Motor neuron (in vitro differentiated cells): ENCODE measurements around the gene LAMB3. TPM values are rescaled to one million over a fixed set of nuclear protein-coding genes. Genes with fewer than 3 reads are reported as not detected.

Experiments
- ATAC-seq, 8 experiments: fragments of 200-7000 bp; cut with Tn5 transposase; replicated peaks in 6 of 8; 2 replicates each; pipeline ENCODE4 v1.8.0; 2021; ENCODE audit warnings: mild to moderate bottlenecking in 8 of 8, moderate library complexity in 8 of 8
- H3K27ac ChIP-seq, 2 donors: fragments of 250-450 bp; sonication (Bioruptor Pico); 2 replicates each; pipeline ENCODE4 v1.9.0; 2021; ENCODE audit warnings: antibody characterized with exemption in 2 of 2, mild to moderate bottlenecking in 2 of 2, moderate library complexity in 1 of 2
- H3K4me1 ChIP-seq, 2 donors: fragments of 250-450 bp; sonication (Bioruptor Pico); replicated peaks in 1 of 2; 2 replicates each; pipeline ENCODE4 v1.6.1; 2021; ENCODE audit warnings: antibody characterized with exemption in 2 of 2, mild to moderate bottlenecking in 2 of 2, moderate library complexity in 1 of 2
- H3K4me3 ChIP-seq, 5 donors: fragments of 250-450 bp; sonication (Bioruptor Pico); 2 replicates each; pipeline ENCODE4 v1.9.0; 2021; ENCODE audit warnings: antibody characterized with exemption in 5 of 5, mild to moderate bottlenecking in 5 of 5, moderate library complexity in 4 of 5
- WGBS, 10 experiments: fragments of 450-650 bp; shearing (Covaris generic); methylation state at CpG; one replicate each; pipeline ENCODE4 v1.0.0; 2022; 5-methylcytosine and 5-hydroxymethylcytosine counted together
- in situ Hi-C, 9 experiments: fragments of 400-800 bp; cut with MboI; loops; one replicate each; pipeline ENCODE4 v1.15.0; 2021; ENCODE audit warnings: low sequenced_read_pairs in 9 of 9, low pct_unique_long_range_greater_than_20kb in 2 of 9; ENCODE audit not compliant: unreplicated experiment in 9 of 9
- total RNA-seq, 8 experiments: library from RNA; unstranded; fragments of 300-600 nt; gene quantifications; 2 replicates each; pipeline versions ENCODE4 v1.2.3 to v1.2.4, GENCODE V29; 2022

The LAMB3 gene
- total RNA-seq, 8 experiments from 2014 or later: 0.13 to 51.2 (median 1.0) TPM

DNA sequence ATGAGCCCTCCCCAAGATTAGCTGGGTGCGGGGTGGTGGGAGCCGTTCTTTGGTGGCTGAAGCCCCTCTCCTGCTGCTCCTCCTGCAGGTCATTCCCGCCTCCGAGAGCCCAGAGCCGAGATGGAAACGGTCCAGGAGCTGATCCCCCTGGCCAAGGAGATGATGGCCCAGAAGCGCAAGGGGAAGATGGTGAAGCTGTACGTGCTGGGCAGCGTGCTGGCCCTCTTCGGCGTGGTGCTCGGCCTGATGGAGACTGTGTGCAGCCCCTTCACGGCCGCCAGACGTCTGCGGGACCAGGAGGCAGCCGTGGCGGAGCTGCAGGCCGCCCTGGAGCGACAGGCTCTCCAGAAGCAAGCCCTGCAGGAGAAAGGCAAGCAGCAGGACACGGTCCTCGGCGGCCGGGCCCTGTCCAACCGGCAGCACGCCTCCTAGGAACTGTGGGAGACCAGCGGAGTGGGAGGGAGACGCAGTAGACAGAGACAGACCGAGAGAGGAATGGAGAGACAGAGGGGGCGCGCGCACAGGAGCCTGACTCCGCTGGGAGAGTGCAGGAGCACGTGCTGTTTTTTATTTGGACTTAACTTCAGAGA is 23.4 kb upstream of the LAMB3 start:
- in situ Hi-C loops: loop anchor here in 3 of 9 experiments (25.0 kb wide), 1 partner anchor 88 kb away; the partner anchor contains the start of gene CAMK1G (in 3 of the 3)
- 0 to 16% (median 9%) methylated on average over 1 to 14 of the region's 34 CpGs; no CpG with 5 or more reads in 7 of the 10 experiments for WGBS, 10 experiments
- Histone ChIP-seq H3K4me3 (peak overlapping the region; percentile 26 to 53 (median 45)), H3K27ac (peak overlapping the region; percentile 59 to 64), H3K4me1 (peaks cover 32 to 36% of the 10 kb centered on the region in 2 donors)
- peak in 7 of 8 experiments; percentile 35 to 73 (median 54) for ATAC-seq

GRCh38 chr1:209674957-209675564 is 22.8 kb upstream of the LAMB3 start, which contains the start of gene G0S2:
Gene G0S2 (plus strand): TSS chr1:209675412. CDS start chr1:209675685, 273 bp downstream.
- Histone ChIP-seq H3K4me1 (peaks cover 32 to 36% of the 10 kb centered on the region in 2 donors), H3K4me3 (peak within 1 kb of the TSS; percentile 26 to 53 (median 45)), H3K27ac (peak within 1 kb of the TSS; percentile 59 to 64)
- ATAC-seq: peak; percentile 74 to 94 (median 88)
- 0 to 14% (median 10%) methylated on average over 1 to 26 of the region's 47 CpGs; no CpG with 5 or more reads in 3 of the 10 experiments for WGBS, 10 experiments
- in situ Hi-C loops: loop anchor here in 3 of 9 experiments (25.0 kb wide), 1 partner anchor 88 kb away; the partner anchor contains the start of gene CAMK1G (in 3 of the 3)

DNA sequence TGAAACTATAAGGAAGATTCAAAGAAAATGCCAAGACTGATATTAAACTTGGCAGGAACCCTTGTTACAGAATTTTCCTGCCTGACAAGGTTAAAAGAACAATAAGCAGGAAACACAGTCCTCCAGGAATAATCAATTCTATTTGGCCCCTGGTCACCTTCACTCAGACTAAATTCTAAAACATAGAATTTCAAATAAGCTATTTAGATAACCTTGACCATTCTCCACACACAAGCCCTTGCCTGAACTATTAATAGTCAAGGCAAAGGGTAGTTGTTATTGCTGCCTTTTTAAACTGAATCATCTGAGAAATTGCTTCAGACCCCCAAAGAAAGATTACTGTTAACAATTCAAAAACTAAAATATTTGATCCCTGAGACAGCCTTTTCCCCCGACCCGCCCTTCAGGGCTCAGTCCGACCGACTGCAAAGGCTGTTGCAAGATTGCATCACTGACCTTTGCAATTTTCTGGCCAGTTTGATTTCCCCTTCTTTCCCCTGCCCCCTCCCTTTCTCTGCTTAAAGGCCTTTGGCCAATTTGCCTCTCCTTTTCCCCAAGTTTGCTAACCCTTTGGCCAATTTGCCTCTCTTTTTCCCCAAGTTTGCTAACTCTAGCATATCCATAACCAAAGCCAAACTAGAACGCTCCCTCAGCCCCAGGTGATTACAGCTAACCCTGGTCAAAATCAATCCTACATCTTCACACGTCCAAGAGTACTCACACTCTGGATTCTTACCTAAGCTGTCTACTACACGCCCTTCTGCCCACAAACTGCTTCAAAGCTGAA is 21.6 kb upstream of the LAMB3 start:
- peaks cover 32 to 36% of the 10 kb centered on the region in 2 donors for H3K4me1 ChIP-seq
- in situ Hi-C loops: no loop called here
- peak overlapping the region in 1 of 2 donors; percentile 64 for H3K27ac ChIP-seq
- WGBS, 10 experiments: 50 to 85% (median 76%) methylated on average over 1 to 7 of the region's 7 CpGs; no CpG with 5 or more reads in 2 of the 10 experiments
- ATAC-seq: no peak
- peak overlapping the region in 1 of 5 donors; percentile 53 for H3K4me3 ChIP-seq

DNA sequence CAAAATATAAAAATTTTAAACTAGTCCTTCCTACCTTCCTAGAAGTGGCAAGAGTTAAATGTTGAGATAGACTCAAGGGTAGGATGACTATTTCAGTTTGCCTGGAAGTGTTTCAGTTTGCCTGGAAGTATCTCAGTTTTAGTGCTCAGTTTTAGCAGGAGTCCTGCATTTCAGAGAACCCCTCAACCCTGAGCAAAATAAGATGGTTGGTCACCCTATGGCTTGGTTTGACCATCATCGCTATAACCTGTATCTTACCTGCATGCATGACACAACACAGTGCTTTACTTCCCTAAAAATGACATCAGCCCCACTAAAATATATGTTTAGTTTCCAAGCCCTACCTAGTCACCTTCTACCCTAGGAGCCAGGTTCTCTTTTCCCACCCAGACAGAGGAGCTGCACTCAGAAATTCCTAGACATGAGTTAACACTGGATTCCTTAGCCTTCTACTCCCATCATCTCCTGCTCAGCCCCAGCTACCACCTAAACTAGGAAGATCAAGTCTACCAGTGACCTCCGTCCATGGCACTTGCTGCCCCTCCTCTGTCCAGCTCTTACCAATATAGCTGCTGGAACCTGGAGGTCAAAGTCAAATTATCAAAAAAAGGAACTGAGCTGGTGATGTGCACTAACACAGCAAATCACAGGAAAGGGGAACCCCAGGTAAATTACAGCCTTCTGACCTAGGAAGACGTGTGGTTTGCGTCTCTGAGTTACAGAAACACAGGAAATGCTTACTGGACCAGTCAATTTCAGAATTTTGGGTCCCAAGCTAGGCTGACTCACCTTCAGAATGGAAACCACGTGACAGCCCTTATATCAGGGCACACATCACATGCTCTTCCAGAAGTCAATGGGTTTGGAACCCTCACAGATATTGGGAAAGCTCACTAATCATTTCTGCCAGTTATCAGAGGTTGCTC is 20.7 kb upstream of the LAMB3 start:
- Histone ChIP-seq H3K27ac (no peak overlapping the region), H3K4me3 (no peak overlapping the region), H3K4me1 (peaks cover 32 to 36% of the 10 kb centered on the region in 2 donors)
- in situ Hi-C loops: no loop called here
- no peak for ATAC-seq
- 39 to 100% (median 87%) methylated on average over 1 to 5 of the region's 5 CpGs; no CpG with 5 or more reads in 2 of the 10 experiments for WGBS, 10 experiments

DNA sequence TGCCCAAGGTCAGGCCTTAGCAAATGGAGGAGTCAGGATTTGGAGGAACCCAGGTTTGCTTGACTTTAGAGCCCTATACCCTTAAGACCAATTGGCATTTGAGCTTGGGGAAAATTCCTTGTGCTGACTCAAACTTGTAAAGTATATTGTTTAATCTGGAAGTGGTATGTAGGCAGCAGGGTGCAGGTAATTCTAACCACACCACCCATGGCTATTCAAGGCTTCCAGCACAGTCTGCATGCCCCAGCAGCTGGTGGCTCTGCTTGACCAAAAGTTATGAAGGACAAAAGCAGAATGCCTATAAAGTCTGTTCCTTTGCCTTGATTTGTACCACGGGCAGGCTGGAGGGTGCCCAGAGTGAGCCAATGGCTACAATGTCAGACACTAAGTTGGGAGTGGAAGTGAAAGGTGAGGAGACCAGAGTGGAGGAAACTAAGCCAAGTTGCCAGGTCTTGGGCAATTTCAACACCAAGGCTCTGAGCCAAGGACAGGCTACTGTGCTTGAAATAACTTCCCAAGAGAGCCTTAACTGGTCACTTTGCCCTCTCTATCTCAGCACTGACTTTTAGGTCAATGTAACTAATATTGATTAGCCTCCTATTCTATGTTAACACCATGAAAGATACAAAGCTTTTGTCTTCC is 18.3 kb upstream of the LAMB3 start:
- Histone ChIP-seq H3K27ac (no peak overlapping the region), H3K4me3 (no peak overlapping the region), H3K4me1 (peaks cover 21 to 27% of the 10 kb centered on the region in 2 donors)
- ATAC-seq: no peak
- WGBS, 10 experiments: 0 to 100% (median 75%) methylated on average over 1 of the region's 1 CpG; no CpG with 5 or more reads in 7 of the 10 experiments
- in situ Hi-C loops: no loop called here

- WGBS, 10 experiments: 33 to 95% (median 77%) methylated on average over 1 to 4 of the region's 4 CpGs; no CpG with 5 or more reads in 1 of the 10 experiments
- Histone ChIP-seq H3K27ac (no peak overlapping the region), H3K4me3 (no peak overlapping the region), H3K4me1 (peaks cover 0 to 4% of the 10 kb centered on the region in 2 donors)
- in situ Hi-C loops: no loop called here
- ATAC-seq: peak in 2 of 8 experiments; percentile 31 to 32
Observed at GRCh38 chr1:209667708-209668107, 15.5 kb upstream of the LAMB3 start.

DNA sequence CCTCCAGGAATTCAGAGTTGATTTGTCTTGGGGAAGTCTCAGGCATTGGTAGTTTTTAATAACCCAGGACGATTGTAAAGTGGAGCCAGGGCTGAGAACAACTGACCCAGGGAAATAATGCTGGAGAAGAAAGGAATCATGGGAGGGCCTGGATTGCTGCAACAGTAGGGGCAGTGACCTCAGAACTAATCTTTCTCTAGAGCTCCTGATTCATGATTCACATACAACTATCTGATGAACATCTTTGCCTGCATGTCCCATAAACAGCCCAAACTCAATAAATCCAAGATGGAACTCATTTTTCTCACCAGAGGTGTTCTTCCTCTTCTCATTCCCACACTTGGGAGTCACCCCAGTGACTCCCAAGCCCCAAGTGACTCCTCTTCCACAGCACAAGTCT is 14.9 kb upstream of the LAMB3 start:
- ATAC-seq: no peak
- Histone ChIP-seq H3K27ac (no peak overlapping the region), H3K4me3 (no peak overlapping the region), H3K4me1 (peaks cover 0 to 4% of the 10 kb centered on the region in 2 donors)
- WGBS, 10 experiments: 50 to 100% (median 65%) methylated on average over 1 of the region's 1 CpG; no CpG with 5 or more reads in 6 of the 10 experiments
- in situ Hi-C loops: no loop called here

DNA sequence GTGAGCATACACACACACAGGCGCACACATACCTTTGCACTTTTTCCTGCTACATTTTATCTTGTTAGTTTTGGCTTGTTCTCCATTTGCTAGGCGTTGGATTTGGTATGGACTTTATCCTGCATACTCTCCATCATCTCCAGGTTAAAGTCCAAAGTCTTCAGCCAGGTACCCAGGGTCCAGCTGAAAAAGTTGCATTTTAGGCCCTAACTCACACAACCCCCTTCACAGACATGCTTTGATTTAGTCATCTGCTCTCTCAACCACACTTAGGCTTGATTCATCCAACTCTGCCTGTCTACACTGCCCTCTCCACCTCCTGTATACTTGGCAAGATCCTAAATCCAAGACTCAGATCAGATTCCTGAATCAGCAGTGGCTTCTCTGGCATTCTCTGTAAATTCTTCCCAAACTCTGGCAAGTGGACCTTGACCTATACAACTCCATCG is 10.7 kb upstream of the LAMB3 start:
- ATAC-seq: no peak
- Histone ChIP-seq H3K4me1 (peaks cover 18 to 28% of the 10 kb centered on the region in 2 donors), H3K27ac (no peak overlapping the region), H3K4me3 (no peak overlapping the region)
- WGBS, 10 experiments: 83 to 100% (median 100%) methylated on average over 1 to 3 of the region's 3 CpGs; no CpG with 5 or more reads in 1 of the 10 experiments
- in situ Hi-C loops: no loop called here

DNA sequence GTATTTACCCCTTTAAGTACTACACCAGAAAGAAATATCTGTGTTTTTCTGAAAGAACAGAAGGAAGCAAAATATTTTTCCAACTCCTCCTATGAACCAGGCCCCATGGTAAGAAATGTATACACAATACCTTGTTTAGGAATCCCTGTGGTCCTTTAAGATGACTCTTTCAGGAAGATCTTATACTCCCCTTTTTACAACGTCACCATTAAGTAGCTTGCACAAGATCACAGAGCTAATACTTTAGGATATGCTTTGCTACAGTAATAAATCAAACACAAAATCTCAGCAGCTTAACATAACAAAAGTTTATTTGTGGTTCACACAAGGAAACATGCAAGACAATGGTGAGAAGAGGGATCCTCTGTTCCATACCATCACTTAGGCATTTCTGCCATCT is 8.8 kb upstream of the LAMB3 start:
- WGBS, 10 experiments: 0 to 86% (median 71%) methylated on average over 1 of the region's 1 CpG; no CpG with 5 or more reads in 6 of the 10 experiments
- no peak overlapping the region for H3K27ac ChIP-seq
- H3K4me3 ChIP-seq: no peak overlapping the region
- in situ Hi-C loops: no loop called here
- no peak for ATAC-seq
- H3K4me1 ChIP-seq: peaks cover 24 to 33% of the 10 kb centered on the region in 2 donors

DNA sequence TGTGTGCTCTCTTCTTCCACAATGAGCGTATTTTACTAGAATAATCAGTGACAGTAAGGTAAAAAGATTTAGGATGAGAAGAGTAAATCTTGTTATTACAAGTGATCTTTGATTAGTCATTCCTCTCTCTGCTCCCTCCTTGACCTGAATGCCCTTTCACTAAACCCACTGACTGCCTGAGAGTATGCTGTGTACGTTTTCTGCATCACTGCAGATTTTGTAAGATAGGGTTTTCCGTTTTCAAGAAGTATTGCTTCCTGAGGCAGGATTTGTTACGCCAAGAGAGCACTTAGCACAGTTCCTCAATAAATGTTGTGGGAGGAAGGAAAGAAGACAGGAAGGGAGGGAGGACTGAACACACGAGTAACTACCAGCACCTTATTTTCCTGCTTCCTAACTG is 7.7 kb upstream of the LAMB3 start:
- H3K4me3 ChIP-seq: no peak overlapping the region
- WGBS, 10 experiments: 15 to 56% (median 39%) methylated on average over 2 to 5 of the region's 5 CpGs
- peak in 4 of 8 experiments; percentile 19 to 74 (median 46) for ATAC-seq
- H3K27ac ChIP-seq: peak overlapping the region; percentile 11 to 16
- in situ Hi-C loops: no loop called here
- peaks cover 24 to 33% of the 10 kb centered on the region in 2 donors for H3K4me1 ChIP-seq

DNA sequence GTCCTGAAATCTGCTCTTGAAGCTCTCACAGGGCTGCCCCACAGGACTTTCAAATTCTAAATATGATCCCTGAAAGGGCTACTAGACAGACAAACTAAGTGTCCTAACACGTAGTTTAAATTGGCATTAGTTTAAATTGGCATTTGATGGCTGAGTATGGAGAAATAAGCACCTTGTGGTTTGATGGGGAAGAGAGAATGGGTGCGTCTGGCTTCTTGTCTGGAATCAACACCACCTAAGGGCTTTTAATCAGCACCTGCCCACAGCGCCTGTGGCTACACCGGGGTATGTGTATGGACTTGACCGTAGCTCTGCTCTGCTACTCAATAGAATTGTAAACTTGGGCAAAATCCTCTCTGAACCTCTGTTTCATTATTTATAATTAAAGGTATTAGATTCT is 5.7 kb upstream of the LAMB3 start:
- peaks cover 24 to 33% of the 10 kb centered on the region in 2 donors for H3K4me1 ChIP-seq
- ATAC-seq: no peak
- in situ Hi-C loops: no loop called here
- WGBS, 10 experiments: 14 to 90% (median 80%) methylated on average over 1 to 5 of the region's 5 CpGs; no CpG with 5 or more reads in 1 of the 10 experiments
- H3K4me3 ChIP-seq: no peak overlapping the region
- H3K27ac ChIP-seq: no peak overlapping the region
